Thyroid gland (tissue), 4 donors: ENCODE results near the gene UTP4.

Experiments used
- CTCF ChIP-seq, 6 experiments: fragments of 200-600 bp in 3 of 6; fragments of 450-650 bp in 3 of 6; sonication (generic) in 3 of 6; IDR thresholded peaks; one replicate each; pipeline ENCODE4 v1.5.1; 2016 to 2019; ENCODE audit warnings: antibody characterized with exemption in 6 of 6, mild to moderate bottlenecking in 2 of 6, inconsistent platforms in 1 of 6, moderate library complexity in 1 of 6
- POLR2A ChIP-seq, 2 donors: fragments of 450-650 bp; IDR thresholded peaks; one replicate each; pipeline ENCODE4 v1.6.1; 2017; ENCODE audit warnings: antibody characterized with exemption in 2 of 2, mild to moderate bottlenecking in 2 of 2, moderate library complexity in 1 of 2

GRCh38 chr16:69179328-69180010, 47.0 kb downstream of the UTP4 start:
- TF ChIP-seq CTCF (IDR thresholded peaks at IDR 0.05), result no peak
- no peak for TF ChIP-seq POLR2A (IDR thresholded peaks at IDR 0.05)
